Posterior cingulate gyrus (tissue), 11 donors: ENCODE results near the gene P2RX6.
"Not testable (repeated sequence)": the region's sequence is repeated elsewhere in the genome, so short reads cannot be mapped to it uniquely, and the experiment has no call there.

Experiments used
- DNase-seq, 10 donors: peaks; one replicate each; pipeline versions ENCODE4 v3.0.0 to v3.0.0-alpha.2; 2020 to 2021; ENCODE audit warnings: mixed read lengths in 3 of 10
- intact Hi-C: fragments of 100-400 bp; cut with DNase I; formaldehyde crosslinking; loops from one replicate; pipeline ENCODE4 v1.15.1; 2023

P2RX6 gene

DNA sequence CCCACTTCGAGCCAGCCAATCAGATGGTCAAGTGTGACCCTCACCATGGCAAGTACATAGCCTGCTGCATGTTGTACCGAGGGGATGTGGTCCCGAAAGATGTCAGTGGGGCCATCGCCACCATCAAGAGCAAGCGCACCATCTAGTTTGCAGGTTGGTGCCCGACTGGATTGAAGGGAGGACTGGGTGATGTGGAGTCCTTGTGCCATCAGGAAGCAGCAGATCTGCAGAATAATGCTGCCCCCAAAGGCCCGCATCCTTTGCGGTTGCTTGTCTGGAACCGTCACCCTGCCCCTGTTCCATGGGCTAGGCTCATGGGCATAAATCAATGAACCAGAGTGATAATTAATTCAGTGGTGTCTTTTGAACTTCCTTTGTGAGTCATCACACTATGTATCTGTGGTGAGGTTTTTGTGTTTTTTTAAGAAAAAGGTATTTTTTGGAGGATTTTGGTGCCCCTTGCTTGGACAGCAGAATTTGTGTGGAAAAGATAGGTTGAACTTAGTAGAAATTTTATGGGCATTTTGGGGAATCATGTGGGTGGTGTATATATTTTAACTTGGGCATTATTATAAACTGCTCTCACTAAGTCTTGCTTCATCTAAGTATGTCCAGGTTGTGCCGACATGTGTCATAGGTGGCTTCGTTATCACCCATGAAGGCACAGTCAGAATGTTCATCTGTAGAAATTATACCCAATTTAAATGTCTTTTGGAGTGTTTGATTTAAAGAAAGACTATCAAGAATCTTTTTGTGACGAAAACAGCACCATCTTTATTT is 53.1 kb downstream of the P2RX6 start:
- intact Hi-C loops, result no loop called here
- DNase-seq, result no peak

DNA sequence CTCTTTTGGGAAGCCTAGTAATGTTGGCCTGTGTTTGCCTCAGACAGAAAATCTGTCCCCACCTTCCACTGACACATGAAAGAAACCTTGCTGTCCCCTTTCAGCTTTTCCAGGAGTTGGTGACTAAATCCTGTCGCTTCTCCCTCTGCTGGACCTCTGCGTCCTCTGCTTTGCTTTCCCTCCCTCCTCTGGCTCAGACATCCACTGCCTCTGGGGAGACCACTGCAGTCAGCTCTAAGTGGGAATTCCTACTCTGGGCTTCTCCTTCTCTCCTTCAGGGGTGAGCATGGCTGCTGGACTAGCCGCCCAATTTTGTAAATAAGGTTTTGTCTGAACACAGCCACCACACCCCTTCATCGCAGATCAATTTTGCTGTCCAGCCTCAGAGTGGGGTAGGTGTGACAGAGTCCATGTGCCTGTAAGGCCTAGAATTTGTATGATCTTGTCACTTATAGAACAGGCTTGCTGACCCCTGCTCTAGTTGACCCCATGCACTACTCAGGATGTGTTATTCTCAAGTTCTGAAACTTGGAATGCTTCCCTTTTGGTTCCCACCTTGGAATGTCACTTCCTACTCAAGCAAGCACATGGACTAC is 53.8 kb downstream of the P2RX6 start:
- no peak for DNase-seq
- intact Hi-C loops, result no loop called here

DNA sequence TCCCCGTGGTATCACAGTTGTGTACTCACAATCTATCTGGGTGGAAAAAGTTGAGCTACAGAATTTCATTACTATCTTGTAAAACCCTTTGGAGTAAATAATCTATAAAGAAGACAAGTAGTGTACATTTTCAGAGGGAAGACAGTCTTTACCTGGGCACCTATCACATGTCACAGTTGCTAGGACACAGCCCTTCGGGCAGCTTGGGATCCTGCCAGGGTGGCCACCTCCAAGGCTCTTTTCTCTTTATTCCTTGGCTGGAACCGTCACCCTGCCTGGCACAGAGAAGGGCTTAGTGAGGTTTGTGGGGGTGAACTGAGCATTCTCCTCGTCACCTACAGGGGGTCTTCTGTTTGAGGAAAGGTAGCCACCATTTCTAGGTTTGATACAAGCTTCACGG is 54.4 kb downstream of the P2RX6 start:
- DNase-seq, result no peak
- intact Hi-C loops, result no loop called here

DNA sequence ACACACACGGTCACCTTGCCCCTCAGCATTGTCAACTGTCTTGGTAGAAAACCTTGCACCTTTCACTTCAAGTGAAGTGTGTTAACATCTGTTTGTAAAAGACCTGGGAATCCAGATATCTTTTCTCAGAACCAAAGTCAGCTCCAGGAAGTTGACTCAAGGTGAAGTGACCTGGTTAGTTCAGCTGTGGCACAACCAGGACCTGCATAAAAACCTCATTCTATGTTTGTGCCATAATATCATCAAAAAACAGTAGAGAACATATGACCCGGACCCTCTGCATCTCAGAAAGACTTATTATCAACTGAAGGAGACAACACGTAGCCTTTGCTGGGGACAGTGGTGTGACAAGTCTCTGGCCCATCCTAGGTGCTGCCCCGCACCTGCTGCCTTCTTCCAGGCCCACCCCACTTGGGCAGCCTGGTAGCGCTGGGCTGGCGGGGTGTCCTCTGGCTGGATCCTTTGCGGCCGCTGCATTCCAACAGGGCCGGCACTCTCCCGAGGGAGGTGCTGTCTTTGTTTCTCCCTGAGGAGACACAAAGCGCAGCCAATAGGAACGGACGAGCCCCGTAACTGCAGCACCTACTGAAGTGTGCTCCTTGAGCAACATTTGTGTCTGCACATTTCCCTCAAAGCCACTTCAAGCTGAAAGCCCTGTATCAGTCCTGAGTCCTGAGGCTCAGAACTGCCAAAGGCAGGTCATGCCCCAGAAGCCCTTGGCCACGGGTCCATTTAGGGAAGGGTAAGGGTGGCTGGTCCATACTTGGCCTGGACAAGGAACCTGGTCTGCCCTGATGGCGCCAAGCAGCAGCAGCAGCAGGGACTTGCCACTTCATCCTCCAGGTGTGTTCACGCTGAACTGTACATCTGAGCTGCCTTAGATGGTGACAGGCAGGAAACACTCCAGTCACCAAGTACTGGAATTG is 56.0 kb downstream of the P2RX6 start:
- intact Hi-C loops, result no loop called here
- DNase-seq, result no peak

DNA sequence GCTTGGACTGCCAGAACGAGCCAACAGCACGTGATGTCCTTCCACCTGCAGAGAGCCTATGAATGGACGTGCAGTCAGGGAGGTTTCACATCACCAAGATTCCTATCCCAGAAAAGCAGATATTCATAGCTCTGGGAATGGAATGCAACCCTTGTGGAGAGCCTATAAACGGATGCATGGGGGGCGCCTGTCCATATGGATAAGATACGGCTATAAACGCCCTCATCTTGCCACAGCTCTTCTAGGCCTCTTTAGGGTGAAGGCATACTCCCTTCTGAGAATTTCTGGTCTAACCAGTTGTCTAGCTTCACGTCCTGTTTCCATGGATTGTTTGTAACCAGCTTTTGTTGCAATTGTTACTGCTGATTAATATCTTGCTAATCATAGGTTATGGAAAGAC is 56.8 kb downstream of the P2RX6 start:
- intact Hi-C loops, DNase-seq: not testable (repeated sequence)

DNA sequence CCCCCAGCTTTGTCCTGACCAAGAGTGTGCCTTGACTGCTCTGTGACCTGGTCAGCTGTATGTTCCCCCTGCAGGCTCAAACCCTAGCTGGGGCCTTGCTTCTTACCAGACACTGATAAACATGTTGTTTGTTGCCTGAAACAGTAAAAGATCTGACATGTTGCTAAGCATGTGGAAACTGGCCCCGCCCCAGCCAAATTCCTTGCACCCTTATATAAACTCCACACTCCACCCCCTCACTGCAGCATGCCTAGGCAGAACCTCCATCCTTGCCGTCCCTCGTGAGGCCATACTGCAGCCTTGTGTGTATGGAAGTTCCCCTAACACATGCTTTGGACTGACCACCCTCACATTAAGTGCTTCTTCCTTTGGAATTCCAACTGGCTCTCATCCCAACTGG is 58.1 kb downstream of the P2RX6 start:
- intact Hi-C loops, result no loop called here
- no peak for DNase-seq

DNA sequence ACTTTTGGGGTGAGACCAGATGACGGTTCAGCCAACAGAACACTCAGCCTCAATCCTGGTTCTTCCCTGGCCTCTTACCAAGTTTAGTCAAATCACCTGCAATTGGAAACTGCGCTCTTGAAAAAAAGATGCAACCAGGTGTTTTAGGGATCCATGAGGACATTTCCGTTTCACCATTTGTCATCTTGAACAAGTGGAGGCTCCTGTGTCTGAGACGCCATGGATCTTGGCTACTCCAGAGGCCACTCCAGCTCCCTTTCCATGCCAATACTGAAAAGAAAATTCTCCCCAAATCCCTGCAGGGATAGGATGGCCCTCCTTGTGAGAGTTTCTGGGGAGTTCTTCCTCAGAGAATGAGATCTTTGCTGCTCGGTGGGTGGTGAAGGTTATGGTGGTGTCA is 58.5 kb downstream of the P2RX6 start:
- intact Hi-C loops, result no loop called here

DNA sequence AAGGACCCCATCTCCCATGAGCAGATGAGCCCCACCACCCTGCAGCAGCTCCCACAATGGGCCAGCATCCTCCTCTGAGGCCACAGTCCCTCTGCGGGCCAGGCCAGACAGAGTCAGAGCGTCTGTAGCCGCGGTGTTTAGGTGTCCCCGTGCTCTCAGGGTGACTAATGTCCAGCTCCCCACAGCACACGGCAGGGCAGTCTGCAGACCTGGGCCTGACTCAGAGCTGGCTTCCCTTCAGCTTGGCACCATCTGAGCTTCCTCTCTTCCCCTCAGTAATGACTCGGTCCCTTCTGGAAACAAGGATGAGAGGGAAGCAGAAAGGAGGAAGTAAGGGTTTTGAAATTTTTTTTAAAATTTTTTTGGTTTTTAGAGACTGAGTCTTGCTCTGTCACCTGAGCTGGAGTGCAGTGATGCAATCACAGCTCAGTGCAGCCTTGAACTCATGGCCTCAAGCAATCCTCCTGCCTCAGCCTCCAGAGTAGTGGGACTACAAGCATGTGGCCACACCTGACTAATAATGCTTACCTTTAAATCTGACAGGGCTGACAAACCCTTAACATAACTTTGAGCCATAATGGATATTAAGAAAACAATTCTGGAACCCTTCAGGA is 59.2 kb downstream of the P2RX6 start:
- DNase-seq, result no peak
- intact Hi-C loops, result no loop called here

More for the DNA sequence above, 58.5 kb downstream of the P2RX6 start:
- DNase-seq, result no peak

DNA sequence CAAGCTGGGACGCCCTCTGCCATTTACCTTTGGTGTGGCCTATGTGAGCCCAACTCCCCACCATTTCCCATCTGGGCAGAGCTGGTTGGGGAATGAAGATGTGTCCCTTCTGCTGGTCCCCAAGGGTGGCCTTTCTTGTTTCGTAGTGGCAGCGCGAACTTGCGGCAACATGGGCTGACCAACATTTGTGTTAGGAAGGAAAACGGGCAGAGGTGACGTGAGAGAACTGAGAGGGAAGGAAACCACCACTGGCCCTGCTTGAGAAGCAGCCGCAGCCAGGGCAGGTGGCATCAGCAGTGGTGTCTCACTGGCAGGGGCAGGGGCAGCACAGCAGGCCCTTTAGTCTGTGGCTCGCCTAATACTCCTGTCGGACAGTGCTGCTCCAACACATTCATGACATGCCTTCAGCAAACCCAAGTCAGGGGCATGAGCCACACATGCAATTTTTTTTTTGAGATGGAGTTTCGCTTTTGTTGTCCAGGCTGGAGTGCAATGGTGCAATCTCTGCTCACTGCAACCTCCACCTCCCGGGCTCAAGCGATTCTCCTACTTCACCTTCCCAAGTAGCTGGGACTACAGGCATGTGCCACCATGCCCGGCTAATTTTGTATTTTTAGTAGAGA is 60.7 kb downstream of the P2RX6 start:
- intact Hi-C loops, result no loop called here
- DNase-seq, result no peak

DNA sequence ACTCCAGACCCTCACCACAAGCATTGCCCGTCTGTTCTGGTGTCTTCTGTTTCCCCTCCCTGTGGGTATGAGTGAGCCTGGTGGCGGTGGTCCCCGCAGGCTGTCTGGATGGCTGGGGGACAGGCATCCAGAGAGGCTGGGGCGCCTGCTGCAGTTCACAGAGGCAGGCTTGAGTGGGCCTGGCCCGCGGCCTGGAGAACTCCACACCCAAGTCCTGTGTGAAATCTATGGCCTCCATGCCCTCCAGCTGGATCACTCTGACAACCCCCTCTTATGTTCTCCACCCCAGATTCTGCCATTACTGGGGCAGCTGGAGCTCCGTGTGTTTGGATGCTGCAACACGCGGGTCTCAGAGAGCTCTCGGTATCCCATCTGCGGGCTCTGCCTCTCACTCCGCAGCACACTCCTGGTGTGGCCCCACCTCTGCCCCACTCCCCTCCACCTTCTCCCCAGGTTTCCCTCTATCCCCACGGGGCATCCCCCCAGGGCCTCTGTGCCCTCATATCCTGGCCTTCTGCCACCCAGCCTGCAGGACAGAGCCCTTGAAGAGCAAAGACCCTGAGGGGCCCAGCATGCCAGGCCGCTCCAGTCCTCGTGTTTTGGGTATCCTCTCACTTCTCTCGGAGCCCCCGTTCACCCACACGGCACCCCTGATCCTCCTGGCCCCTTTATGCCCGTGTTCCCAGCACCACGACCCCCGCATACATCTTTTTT is 62.1 kb downstream of the P2RX6 start:
- no peak for DNase-seq
- intact Hi-C loops, result no loop called here
